ENCODE results near the gene CDK19.
A peak's percentile ranks its signal among the peaks of the same experiment; 100 is the strongest.

Gene CDK19

DNA sequence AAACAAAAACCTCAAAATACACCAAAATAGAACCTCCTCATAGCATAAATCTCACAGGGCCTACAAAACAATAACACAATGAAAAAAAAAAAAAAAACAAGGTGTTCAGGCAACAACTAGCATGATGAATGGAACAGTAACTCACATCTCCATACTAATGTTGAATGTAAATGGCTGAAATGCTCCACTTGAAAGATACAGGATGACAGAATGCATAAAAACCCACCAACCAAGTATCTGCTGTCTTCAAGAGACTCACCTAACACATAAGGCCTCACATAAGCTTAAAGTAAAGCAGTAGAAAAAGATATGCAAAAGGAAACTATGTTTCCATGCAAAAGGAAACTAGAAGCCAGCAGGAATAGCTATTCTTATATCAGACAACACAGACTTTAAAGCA lies 121.3 kb downstream of the CDK19 start:
- DNase-seq, result no peak

DNA sequence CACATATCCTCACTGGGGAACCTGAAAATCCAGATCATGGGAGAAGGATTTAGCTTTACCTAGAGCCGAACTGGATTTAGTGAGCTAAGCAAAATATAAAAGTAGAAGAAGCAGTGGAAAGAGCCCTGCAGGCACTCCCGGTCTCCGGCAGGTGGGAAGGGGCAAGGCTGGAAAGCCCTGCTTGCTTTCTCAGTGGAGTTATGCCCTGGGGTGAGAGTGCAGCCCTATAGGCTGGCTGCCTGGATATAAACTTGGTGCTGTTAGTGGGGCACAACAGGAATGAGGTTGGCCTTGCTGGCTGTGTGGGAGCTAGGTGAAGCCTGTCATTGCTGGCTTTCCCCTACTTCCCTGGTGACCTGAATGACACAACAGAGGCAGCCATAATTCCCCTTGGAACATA lies 122.0 kb downstream of the CDK19 start:
- no peak for DNase-seq

DNA sequence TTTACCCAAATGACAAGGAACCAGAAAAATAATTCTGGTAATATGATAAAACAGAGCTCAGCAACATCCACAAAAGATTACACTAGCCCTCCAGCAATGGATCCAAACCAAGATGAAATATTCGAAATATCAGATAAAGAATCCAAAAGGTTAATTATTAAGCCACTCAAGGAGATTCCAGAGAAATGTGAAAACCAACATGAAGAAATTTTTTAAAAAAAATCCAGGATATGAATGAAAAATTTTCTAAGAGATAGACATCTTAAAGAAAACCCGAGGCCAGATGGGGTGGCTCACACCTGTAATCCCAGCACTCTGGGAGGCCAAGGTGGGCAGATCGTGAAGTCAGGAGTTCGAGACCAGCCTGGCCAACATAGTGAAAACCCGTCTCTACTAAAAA lies 124.4 kb downstream of the CDK19 start:
- no peak for DNase-seq

DNA sequence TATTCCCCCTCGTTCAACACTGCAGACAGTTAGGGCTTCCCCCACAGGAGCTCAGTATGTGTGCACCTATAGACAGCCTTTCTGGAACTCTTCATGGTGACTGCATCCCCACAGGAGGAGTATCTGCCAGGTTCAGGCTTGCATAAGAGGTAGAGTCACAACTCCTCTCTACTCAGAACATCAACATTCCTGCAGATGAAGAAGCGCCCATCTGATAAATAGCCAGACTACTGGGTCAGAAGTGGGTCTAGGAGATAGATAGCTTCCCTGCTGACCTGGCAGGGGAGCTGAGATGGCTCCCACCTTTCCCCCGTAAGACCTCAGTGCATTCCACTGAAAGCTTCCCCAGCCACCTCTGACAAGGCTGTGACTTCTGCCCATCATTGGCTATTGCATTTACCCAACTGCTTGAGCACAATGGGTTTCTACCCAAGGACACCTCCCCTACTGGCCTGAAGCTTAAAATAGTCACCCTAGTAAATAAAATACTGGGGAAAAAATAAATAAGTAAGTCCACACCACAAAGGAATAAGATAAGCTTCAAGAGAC lies 125.1 kb downstream of the CDK19 start:
- DNase-seq, result no peak

DNA sequence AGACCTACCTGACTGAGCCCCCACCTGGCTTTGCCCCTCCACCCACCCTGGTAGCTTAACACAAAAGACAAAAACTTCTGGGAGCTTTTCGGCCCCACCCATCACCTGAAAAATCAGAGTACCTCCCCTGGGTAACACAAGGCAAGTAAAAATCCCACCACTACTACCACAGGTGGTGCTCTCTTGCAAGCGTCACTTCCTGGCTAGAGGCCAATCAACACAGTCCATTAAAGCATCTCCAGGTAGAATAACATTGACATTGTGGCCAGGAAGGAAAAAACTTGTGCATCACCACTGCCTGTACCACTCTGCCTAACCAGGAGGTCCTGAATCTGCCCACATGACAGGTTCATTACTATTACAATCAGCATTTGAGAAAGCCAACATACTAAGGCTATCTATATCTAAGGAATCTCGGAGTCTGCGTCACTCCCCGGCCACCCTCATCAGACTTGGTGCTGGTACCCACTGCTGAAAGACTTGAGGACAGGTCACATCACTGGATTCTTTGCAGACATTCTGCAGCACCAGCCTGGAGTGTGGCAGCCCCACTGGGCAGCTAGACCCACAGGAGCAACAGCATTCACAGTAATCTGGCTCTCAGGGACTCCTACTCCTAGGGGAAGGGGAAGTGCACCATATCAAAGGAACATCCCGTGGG lies 125.9 kb downstream of the CDK19 start:
- DNase-seq, result peak; percentile 71

DNA sequence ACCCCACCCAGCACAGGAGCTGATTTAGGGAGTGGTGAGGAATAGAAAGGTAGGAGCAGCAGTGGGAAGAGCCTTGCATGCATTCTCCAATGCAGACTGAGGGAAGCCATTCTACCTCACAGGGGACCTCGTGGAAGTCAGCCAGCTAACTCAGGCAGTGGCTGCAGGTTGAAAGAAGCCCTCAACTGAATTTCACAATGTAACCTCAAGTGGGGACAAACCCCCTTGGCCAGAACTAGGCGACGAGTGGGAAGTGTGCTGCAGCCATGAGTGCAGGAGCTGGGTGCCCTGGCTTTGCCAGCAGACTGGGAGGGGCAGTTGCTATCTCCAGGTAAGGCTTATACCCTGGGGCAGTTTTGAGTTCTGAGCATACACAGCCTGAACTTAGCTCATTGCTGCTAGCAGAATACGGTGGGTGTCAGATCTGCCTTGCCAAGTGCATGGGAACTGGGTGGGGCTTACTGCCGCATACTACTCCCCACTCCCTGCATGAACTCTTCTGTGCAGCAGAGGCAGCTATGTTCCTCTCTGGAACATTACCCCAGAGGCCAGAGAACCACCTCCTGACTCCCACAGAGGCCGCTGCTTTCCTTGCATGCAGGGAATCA lies 126.5 kb downstream of the CDK19 start:
- peak; percentile 40 for DNase-seq

DNA sequence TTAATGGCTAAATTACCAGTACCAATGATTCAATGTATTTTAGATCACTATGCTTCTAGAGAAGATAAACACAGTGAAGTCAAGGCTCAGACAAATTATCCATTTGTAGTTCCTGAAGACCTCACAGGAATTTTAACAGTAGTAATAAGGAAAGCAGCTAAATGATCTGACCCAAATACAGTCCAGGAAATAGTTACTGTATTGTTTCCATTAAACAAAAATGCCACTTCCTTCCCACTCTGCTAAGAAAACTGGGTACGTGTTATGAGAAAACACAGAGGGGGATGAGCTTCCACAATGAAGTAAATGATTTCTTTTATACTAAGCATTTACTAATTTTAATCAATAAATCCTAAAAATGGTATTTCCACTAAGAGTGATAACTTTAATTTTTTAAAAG lies 127.9 kb downstream of the CDK19 start:
- no peak for DNase-seq

DNA sequence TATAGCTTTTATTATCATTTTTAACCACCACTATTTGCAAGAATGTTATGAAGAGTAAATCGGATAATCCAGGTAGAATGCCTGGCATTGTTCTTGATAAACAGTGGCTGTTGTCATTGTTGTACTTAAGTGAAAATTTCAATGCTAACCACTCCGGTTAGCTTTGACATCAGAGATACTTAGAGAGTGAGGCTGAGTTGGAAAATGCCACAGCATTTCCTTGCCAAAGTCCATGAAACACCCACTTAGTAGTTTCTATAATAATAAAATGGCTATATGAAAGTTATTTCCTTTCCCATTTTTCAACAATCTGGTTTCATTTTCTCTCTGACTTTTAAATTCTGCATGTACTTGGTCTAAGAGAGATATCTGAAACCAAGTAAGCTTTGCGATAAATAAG lies 132.0 kb downstream of the CDK19 start:
- no peak for DNase-seq

DNA sequence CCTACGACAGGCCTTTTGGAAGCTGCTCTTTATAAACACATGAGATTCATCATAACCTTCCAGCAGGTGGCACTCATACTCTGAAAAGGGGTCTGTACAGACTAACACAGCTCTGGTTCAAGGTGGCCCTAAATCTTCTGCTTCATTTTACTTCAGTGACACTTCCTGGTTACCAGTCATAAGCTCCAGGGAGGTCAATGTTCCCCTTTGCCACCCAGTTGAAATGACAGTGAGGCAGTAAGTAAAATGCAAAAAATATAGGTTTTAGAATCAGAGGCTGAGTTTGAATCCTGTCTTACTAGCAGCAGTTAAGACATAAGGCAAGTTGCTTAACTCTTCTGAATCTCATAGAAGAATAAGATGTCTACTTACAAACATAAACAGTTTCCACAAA lies 132.8 kb downstream of the CDK19 start:
- DNase-seq, result peak; percentile 91

DNA sequence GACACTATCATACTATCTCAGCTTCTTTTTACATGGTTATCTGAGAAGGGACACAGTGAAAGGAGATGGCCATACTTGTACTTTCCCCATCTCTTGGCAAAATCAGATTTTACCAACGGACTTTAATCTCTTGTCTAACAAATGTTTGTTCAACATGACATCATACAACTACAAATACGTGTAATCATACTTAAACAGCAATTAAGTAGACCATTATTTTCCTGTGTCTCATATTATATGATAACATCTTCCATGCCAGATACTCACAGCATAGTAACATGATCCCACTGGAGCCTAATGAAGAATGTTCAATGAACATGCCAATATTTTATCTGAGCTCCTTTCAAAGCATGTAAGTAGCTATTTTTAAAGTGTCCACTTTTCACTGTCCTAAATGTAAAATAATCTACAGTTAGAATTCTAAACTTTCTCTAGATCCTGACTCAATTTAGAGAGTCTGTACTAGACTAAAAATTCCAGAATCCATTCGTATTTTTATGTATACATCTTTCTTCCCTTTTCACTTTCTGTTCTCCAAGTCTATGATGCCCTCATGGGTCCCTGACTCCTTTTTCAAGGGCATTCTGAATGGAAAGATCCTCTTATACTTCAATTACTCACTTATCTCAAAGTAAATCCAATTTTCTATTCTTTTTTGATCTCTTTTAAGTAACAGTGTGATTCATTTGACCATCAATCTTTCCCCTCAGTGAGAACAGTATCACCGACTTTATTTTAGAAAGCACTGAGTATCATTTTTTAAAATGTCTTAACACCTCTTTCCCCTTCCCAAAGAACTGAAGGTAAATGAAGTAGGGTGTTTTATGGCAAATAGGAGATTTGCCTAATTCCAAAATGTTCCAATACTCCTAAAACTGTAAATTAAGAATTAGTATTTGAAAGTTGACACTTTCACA lies 133.5 kb downstream of the CDK19 start:
- DNase-seq, result peak; percentile 55

DNA sequence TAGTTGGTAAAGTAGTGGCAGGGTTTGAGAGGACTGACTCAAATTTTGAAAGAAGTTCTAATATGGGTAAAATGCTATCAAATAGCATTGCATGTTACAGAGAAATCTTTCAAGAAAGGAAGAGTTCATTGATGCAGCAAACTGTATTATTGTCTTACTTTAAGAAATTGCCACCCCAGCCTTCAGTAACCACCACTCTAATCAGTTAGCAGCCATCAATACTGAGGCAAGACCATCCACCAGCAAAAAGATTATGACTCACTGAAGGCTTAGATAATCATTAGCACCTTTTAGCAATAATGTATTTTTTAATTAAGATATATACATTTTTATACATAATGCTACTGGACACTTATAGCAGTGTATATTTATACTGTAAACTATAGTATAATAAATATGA lies 138.9 kb downstream of the CDK19 start:
- DNase-seq, result no peak

DNA sequence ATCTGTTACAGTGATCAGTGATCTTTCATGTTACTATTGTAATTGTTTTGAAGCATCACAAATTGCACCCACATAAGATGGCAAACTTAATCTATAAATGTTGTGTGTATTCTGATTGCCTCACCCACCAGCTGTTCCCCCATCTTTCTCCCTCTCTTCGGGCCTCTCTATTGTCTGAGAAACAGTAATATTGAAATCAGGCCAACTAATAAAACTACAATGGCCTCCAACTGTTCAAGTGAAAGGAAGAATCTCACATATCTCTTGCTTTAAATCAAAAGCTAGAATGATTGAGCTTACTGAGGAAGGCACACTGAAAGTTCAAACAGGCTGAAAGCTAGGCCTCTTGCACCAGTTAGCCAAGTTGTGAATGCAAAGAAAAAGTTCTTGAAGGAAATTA lies 141.2 kb downstream of the CDK19 start:
- DNase-seq, result no peak

DNA sequence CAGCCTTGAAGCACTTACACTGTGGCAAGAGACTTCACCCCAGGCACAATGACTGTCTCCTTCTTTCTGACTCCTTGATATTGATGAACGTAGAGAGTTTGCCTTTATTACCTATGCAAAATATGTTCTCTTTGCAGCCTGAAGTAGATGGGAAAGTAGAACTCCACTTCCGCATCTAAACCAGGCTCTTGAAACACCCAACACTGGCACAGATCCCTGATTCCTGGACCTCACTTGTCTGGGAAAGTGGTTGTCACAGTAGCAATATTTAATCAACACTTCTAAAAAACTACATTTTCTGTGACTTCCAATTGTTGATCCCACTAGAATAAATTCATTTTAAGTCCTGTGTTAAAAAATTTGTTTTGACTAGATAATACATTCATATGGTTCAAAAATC lies 143.1 kb downstream of the CDK19 start:
- DNase-seq, result no peak

DNA sequence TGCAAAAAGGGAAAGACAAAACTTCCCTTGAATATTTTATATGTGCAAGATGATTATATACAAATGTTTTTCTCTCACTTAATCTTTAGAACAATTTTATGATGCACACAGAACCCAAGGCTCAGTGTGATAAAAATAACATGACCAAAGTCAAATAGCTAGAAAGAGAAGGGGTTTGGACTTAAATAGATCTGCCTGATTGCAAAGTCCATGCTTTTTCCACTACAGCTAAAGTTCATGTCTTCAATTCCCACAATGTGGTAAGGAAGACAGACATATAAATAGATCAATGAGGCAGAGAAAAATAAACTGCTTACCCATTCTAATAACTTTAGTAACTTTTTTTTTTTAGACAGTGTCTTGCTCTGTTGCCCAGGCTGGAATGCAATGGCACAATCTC lies 143.8 kb downstream of the CDK19 start:
- DNase-seq, result no peak

DNA sequence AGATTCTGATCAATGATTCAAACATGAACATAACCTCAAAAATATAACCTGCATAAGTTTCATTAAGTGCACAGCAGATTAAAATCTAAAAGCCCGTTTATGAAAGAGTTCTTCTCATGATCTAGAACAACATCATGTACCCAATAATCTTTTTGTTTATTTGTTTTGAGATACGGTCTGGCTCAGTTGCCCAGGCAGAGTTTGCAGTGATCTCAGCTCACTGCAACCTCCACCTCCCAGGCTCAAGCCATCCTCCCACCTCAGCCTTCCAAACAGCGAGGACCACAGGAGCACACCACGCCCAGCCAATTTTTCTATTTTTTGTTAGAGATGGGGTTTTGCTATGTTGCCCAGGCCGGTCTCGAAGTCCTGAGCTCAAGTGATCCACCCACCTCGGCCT lies 149.7 kb downstream of the CDK19 start:
- DNase-seq, result no peak

DNA sequence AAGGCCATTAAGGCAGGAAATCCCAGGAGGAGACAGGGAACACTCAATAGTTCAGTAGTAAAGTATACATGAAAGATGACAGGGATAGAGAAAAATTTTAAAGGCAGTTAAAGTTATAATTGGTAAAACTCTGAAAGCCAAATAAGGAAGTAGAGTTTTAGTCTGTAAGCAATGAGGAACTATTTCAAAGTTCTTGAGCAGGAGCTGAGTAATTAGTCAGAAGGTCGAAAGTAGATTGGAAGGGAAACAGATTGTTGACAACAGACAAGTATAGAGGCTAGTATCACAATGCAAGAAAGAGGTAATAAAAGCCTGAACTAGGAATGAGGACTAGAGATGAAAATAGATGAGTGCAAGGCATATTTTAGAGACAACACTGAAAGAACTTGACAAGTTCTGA lies 150.3 kb downstream of the CDK19 start:
- DNase-seq, result no peak

DNA sequence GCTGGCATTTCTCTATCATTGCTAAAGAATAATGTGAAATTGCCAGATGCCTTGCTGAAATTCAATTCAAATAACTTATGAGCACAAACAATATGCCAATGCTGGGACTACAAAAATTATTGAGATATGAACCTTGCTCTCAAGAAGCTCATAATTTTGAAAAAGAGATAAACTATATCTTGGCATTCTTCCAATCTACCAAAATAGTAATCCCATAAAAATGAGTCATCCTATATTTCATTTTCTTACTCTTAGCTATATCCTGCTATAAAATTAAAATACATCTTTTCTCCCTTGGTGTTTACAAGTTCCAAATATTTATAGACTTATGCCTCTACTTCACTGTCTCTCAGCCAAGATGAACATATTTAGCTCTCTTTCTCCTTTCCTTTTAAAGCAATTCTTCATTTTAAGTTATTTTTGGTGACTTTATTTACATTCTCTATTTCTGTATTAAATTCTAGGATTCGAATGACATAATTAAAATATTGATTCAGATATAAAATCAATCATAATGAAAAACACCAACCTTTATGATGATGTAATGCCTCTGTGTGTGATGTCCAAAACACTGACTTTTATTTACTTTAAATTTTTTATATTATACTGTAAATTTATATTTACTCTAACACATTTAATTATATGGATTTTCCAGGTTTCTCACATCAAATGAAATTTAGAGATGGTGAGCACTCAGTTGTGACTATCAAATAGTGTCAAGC lies 152.6 kb downstream of the CDK19 start:
- DNase-seq, result no peak

DNA sequence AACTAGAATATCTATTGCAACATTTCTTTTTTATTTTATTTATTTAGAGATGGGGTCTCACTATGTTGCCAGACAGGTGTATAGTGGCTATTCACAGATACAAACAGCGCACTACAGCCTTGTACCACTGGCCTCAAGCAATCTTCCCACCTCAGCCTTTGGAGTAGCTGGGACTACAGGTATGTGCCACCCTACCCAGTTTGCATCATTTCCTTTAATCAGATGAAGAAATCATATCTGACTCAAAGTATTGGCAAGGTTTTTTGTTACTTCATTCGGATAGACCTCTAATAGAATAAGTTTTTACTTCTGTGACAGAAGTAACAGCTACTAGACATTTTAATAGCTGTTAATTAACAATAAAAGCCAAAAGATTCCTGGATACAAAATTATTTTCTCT lies 153.9 kb downstream of the CDK19 start:
- DNase-seq, result no peak

DNA sequence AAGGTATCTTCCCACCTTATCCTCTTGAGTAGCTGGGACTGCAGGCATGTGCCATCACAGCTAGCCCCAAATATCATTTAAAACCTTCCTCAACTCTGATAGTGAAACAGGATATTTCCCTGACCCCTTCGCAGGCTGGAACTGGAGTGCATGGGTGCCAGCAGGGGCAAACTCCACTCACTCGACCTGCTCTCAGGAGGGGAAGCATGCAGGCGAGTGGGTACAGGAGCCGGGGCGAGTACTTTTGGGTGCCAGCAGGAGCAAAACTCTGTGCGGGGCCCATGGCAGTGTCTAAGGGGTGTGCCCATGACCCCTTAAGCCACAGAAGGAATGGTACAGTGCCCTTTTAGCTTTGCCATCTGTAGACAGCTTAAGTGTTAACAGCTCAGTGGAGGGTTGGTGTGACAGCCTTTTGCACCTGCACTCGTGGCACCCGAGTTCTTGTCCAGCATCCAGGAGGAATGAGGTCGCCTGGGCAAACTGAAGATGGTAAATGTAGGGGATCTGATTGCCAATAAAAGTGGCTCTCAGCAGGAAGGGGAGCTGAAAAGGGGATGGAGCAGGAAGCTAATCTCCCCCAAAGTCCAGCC lies 155.1 kb downstream of the CDK19 start:
- no peak for DNase-seq

DNA sequence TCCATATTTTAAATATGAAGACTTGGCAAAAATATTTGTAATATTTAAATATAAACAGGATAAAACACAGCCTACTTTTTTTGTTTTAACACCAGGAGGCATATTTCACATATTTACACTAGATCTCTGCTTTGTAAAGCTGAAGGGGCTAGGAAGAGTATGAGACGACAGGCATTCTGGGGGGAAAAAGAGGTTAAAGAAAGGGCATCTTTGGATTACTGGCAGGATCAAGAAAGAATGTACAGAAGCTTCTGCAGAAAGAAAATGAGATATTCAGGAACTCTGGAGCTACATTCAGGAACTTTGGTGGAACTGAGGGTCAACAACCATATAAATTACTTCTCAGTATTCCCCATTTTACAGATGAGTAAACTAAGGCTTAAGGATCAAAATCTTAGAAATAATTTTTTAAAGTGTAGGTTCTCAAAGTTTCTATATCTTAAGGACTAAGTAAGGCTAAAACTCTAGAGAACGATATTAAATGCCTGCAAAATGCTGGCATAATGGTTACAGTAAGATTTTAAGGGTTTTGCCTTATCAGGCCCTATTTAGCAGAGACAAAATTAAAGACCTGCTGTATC lies 156.5 kb downstream of the CDK19 start:
- no peak for DNase-seq

DNA sequence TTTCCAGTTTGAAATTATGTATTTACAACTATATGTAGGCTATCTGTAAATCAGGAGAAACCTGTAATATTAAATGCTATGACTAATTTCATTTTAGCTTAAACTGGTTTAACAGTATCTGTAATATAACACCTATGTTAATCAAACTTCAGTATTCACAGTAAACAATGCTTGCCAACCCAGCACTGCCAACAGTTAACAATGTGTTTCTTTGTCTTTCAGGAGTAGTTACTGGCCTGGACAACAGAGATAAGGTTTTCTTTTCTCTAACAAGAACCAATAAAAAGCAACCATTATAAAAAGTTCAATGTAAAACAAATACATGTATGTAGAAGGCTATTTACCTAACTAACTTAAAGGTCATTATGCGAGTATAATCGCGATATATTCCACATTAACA lies 158.8 kb downstream of the CDK19 start:
- DNase-seq, result peak; percentile 63

DNA sequence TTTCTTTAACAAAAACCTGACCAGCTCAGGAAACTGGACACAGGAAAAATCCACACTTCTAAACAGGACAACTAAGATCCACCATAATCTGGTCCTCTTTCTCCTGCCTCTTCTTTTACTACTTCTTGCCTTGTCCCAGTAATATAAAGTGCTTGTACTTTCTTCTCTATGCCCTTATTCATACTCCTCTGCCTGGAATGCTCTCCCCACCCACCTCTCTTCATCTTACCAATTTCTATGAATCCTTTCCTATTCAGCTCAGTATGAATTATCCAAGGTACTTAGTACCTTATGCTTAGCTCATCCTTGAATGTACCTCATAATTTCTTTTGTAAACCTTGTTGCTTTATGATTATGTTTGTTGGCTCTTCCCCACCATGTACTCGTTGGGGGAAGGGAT lies 159.4 kb downstream of the CDK19 start:
- no peak for DNase-seq
